ENCODE measurements around the gene SLC25A29.

SLC25A29 gene

GRCh38 chr14:100321473-100322137, 15.4 kb upstream of the SLC25A29 start:
- POLR2A ChIA-PET = no interaction called here
- CTCF ChIA-PET = interaction anchor here (0.6 to 1.6 kb wide), 2 partner anchors 9 to 281 kb away, joined by 3 read pairs; no protein-coding TSS in a partner anchor

GRCh38 chr14:100320157-100320856, 14.1 kb upstream of the SLC25A29 start:
- POLR2A ChIA-PET = no interaction called here
- DNase-seq (ENCODE audit: low read depth, low spot score) = no peak
- no peak for TF ChIP-seq CTCF (IDR thresholded peaks at IDR 0.05; ENCODE audit: insufficient read depth, low read length, missing control alignments)
- no peak overlapping the region for H3K4me3 ChIP-seq (ENCODE audit: low read depth, low read length)
- CTCF ChIA-PET = interaction anchor here (1.7 kb wide), 1 partner anchor 13 kb away, joined by 5 read pairs; no protein-coding TSS in a partner anchor

More at GRCh38 chr14:100321473-100322137, 15.4 kb upstream of the SLC25A29 start:
- no peak for TF ChIP-seq CTCF (IDR thresholded peaks at IDR 0.05; ENCODE audit: insufficient read depth, low read length, missing control alignments)
- DNase-seq (ENCODE audit: low read depth, low spot score) = no peak
- no peak overlapping the region for H3K4me3 ChIP-seq (ENCODE audit: low read depth, low read length)

- peak overlapping the region; percentile 1; the same call in 1 of the 2 replicates for H3K4me3 ChIP-seq (ENCODE audit: low read depth, low read length)
- ChIA-PET CTCF (interaction anchor here (0.9 to 1.8 kb wide), 6 partner anchors 8 to 35 kb away, joined by 3 to 10 read pairs (median 4); no protein-coding TSS in a partner anchor), POLR2A (no interaction called here)
- TF ChIP-seq CTCF (IDR thresholded peaks at IDR 0.05; ENCODE audit: insufficient read depth, low read length, missing control alignments) = peak; percentile 87
- no peak for DNase-seq (ENCODE audit: low read depth, low spot score)
Measured at GRCh38 chr14:100317912-100318808, 11.9 kb upstream of the SLC25A29 start.

GRCh38 chr14:100317389-100317788, 11.1 kb upstream of the SLC25A29 start:
- ChIA-PET CTCF (interaction anchor here (1.6 to 1.8 kb wide), 2 partner anchors 9 to 15 kb away, joined by 5 to 10 read pairs; no protein-coding TSS in a partner anchor), POLR2A (no interaction called here)
- no peak for TF ChIP-seq CTCF (IDR thresholded peaks at IDR 0.05; ENCODE audit: insufficient read depth, low read length, missing control alignments)
- no peak overlapping the region for H3K4me3 ChIP-seq (ENCODE audit: low read depth, low read length)
- no peak for DNase-seq (ENCODE audit: low read depth, low spot score)

GRCh38 chr14:100314724-100315123, 8.5 kb upstream of the SLC25A29 start:
- TF ChIP-seq CTCF (IDR thresholded peaks at IDR 0.05; ENCODE audit: insufficient read depth, low read length, missing control alignments) = no peak
- no peak for DNase-seq (ENCODE audit: low read depth, low spot score)
- POLR2A ChIA-PET = no interaction called here
- H3K4me3 ChIP-seq (ENCODE audit: low read depth, low read length) = no peak overlapping the region
- CTCF ChIA-PET = interaction anchor here (1.4 to 3.9 kb wide), 2 partner anchors 11 to 29 kb away, joined by 6 to 15 read pairs; no protein-coding TSS in a partner anchor

All from AG04449 (cell line).